ENCODE results near the gene CA4. TPM values are rescaled to one million over a fixed set of nuclear protein-coding genes. Genes with fewer than 3 reads are reported as not detected.

CA4 gene
- not detected in 2 replicates for total RNA-seq

DNA sequence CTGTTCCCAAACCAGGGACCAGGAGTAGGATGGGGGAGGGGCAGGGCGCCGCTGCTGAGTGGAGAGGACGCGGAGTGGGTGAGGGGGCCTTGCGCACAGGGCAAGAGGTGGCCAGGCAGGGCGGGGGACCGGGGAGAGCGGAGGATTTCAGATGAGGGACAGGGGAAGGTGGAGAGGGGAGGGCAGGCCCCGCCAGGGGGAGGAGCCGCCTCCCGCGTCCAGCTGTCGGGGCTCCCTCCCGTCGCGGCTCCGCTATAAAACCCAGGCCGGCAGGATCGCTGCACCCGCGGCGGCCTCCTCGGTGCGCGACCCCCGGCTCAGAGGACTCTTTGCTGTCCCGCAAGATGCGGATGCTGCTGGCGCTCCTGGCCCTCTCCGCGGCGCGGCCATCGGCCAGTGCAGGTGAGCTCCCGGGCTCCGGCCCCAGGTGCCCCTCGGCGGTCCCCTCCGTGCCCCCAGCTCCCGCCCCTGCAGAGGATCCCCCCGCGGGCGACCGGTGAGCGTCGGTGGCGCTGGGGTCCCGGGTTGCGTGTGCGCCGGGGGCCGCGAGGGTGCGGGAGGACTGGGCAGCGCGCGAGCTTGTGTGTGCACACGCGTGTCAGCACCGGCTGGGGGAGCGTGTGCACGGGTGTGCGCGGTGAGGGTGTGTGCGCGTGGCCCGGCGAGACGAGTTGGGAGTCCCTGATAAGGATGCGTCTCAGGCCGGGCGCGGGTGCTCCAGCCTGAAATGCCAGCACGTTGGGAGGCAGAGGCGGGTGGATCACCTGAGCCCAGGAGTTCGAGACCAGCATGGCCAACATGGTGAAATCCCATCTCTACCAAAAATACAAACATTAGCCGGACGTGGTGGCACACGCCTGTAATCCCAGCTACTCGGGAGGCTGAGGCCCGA lies at the start of gene CA4:
Gene CA4 (plus strand): TSS at position 283 of the 892 bp plus-strand sequence. CDS start 62 bp downstream, at position 345.

Other genes starting within 250 kb of the CA4 start
- gene RNFT1, start 185.2 kb upstream of the CA4 start, total RNA-seq, result 7.7 and 9.3 TPM in 2 replicates
- 14.0 and 19.6 TPM in 2 replicates for gene HEATR6, start 71.1 kb upstream of the CA4 start, total RNA-seq
- 23.4 and 29.9 TPM in 2 replicates for gene USP32, start 242.2 kb downstream of the CA4 start, total RNA-seq

Data from airway epithelial cell (primary cell).